GM19351 (cell line): ENCODE measurements around the gene ATG9A.
"Not testable (repeated sequence)": the region's sequence is repeated elsewhere in the genome, so short reads cannot be mapped to it uniquely, and the experiment has no call there.

ENCODE experiments used
- ATAC-seq: cut with Tn5 transposase; IDR thresholded peaks from one replicate; pipeline ENCODE4 v1.9.1; 2021; ENCODE audit warnings: mild to moderate bottlenecking, moderate library complexity; ENCODE audit not compliant: unreplicated experiment

The ATG9A gene, protein sequence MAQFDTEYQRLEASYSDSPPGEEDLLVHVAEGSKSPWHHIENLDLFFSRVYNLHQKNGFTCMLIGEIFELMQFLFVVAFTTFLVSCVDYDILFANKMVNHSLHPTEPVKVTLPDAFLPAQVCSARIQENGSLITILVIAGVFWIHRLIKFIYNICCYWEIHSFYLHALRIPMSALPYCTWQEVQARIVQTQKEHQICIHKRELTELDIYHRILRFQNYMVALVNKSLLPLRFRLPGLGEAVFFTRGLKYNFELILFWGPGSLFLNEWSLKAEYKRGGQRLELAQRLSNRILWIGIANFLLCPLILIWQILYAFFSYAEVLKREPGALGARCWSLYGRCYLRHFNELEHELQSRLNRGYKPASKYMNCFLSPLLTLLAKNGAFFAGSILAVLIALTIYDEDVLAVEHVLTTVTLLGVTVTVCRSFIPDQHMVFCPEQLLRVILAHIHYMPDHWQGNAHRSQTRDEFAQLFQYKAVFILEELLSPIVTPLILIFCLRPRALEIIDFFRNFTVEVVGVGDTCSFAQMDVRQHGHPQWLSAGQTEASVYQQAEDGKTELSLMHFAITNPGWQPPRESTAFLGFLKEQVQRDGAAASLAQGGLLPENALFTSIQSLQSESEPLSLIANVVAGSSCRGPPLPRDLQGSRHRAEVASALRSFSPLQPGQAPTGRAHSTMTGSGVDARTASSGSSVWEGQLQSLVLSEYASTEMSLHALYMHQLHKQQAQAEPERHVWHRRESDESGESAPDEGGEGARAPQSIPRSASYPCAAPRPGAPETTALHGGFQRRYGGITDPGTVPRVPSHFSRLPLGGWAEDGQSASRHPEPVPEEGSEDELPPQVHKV

DNA sequence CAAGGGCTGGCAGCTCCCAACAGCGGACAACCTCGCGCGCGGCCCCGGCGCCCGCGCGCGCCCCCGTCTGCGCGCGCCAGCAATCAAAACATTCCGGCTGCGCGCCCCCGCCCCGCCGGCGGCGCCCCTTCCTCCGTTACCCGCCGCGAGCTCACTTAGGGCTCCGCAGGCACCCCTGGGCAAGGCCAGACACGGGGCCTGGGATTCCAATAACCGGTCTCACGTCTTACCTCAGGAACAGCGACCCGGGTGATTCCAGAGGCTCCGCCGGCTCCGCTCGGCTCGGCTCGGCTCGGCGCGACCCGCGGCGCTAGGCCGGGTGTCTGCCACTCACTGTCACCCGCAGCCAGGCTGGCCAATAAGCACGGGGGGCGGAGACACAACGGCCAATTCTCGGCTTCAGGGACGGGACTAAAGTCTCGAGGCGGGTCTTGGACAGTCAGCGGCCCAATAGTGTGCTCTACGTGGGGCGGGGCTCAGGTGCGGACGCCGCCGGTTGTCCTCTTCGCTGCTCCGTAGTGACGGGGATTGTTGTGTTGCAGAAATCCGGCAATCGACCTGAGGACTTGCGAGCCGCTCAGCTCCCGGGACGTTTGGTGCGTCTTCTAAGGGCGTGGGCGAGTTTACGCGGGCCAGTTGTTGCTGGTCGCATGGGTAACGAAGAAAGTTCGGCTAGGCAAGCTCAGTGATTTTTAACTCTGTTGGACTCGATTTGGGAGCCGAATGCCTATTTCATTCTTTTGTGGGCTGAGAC lies at the start of gene ATG9A, which contains the start of gene ANKZF1:
TSS of gene ATG9A (minus strand) at position 332 of the 754 bp plus-strand sequence. CDS start 1,612 bp downstream, outside the sequence.
TSS of gene ANKZF1 (plus strand) at position 502 of the 754 bp plus-strand sequence. CDS start 452 bp downstream, outside the sequence.
- ATAC-seq: peak; percentile 95

DNA sequence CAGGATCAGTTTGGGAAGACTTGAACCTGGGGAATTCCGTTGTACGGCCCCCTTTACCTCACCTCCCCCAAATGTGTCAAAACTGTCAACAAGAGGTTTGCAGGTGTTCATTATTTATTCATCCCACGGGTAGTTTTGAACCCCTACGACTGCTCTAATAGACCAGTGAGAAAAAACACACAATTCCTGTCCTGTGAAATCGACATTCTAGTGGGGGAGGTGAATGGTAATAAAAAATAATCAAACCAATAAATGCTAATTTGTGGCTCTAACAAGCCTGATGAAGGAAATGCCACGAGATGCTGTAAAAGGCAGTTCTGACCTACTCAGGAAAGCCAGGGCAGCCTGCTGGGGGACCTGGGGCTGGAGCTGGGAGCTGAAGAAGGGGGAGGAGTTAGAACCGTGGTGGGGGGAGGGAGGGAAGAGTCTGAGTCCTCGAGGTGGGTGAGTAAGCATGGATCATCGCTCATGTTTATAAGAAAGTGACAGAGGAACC lies 49.3 kb upstream of the ATG9A start:
- no peak for ATAC-seq

DNA sequence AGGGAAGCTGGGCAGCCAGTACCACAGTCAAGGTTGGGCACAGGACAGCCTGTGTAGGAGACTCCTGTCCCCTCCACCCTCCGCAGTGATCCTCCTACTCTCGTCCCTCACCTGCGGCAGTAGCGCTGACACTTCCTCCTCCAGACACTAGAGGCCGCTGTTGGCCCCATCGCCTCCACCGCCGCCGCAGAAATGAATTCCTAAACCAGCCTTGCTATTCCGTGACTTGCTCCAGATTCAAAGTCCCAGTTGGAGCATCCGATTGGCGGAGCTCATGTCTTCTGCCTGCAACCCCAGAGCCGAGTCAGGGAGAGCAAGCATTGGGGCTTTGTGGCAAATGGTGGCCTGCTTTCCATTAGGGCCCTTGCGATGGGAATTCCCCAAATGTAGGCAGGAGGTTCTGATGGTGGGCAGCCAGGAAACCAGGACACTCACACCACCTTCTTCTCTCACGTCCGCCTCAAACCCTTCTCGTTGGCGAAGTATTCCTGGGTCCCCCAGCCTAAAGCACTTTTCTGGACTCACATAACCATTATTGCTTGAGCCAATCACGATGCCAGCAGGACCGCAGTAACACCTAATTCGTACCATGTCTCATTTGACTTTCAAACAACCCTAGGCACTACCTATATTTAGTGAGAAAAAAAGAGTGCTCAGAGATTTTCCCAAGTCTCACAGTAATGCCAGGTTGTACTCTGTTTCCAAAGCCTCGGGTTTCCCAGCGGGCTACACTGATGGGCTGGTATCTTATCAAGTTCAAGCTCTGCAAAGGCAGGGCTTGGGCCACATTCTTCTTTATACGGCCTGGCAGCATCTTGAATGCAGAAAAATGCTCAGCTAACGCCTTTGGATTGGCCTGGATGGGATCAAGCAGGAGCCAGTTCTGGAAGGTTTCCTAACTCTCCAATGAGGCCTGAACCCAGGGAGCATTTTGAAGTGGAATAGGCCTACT lies 48.5 kb upstream of the ATG9A start:
- peak; percentile 28 for ATAC-seq

DNA sequence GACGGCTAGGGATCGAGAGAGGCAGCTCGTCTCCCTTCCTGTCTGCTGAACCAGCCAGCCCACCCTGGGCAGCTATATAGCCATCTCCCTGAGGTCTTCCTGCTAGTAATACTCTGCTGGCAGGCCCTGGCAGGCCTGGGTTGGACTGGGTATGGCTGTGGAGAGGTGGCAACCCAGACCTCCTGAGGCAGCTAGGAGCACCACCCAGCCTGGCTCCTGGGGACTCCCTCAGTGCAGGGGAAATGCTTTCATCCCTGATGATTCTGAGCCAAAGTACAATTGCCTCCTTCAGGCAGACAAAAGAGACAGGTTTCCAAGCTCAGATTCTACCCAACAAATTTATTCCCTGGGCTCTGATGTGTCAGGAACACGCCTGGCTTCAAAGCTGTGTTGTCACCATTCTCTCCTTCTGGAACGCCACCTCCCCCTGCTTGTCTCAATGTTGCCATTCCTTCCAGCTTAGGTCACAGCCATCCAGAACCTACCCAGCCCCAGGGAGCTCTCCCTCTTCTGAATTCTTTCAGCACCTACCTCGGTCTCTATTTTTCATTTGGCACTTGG lies 45.0 kb upstream of the ATG9A start:
- ATAC-seq: no peak

DNA sequence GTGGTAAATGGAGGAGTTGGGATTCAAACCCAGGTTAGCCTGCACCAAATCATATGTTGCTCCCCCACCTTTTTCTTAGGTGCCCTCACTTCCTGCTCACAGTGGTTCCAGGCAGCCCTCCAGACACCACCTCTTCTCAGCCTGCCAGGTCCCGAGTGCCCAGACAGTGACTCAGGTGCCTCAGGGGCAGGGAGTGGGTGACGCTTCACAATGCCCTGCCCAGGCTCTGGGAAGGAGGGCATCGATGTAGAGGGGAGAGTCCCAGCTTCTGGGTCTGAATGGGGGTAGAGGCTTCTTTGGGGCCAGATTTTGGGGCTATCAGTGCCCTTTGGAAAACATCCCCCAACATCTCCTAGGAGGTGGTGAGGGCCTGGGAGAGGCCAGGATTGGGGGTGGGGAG lies 44.5 kb upstream of the ATG9A start:
- no peak for ATAC-seq

DNA sequence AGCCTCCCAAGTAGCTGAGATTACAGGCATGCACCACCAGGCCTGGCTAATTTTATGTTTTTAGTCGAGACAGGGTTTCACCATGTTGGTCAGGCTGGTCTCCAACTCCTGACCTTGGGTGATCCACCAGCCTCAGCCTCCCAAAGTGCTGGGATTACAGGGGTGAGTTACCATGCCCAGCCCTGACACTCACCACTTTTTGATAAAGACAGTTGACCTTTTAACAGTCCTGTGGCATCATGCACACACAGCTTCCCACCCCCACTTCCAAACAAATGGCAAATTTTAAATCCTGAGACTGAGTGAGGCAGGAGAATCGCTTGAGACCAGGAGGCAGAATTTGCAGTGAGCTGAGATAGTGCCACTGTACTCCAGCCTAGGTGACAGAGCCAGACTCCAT lies 43.6 kb upstream of the ATG9A start:
- no peak for ATAC-seq

DNA sequence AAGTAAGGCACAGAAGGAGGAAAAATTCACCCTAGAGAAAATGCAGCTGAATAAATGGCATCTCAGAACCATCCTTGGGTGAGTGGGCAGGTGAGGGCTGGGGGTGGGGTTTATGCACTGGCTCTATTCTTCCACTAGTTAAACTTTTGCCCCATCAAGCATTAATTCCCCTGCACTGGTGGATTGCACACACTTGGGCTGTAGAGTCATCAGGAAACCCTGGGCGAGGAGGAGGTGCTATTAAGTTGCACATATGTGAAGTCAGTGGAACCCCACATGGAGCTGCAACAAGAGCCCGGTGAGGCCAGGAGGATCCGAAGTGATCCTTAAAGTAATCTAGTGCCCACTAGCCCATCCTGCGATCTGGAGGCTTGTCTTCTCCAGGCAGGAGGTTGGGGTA lies 42.9 kb upstream of the ATG9A start:
- ATAC-seq: no peak

DNA sequence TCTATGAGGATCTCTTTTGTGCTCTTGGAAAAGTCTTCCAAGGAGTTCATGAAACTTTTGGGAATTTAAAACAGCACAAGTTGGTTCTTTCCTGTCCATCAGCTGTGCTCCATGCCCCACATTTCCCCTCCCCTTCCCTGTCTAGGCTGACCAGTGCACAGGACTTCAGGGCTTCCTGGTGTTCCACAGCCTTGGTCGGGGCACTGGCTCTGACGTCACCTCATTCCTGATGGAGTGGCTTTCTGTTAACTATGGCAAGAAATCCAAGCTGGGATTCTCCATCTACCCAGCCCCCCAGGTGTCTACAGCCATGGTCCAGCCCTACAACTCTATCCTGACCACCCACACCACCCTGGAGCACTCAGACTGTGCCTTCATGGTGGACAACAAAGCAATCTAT lies 41.6 kb upstream of the ATG9A start:
- ATAC-seq: no peak

DNA sequence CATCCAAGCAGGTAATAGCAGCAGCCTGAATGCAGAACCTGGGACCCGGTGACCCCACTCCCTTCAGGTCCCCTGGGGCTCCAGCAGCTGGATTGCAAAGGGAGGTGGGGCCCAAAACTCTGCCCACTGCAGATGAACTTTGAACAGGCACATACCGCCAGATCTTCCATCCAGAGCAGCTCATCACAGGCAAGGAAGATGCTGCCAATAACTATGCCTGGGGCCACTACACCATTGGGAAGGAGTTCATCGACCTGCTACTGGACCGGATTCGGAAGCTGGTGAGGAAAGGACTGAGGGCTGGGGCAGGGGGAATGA lies 40.6 kb upstream of the ATG9A start:
- ATAC-seq: no peak

DNA sequence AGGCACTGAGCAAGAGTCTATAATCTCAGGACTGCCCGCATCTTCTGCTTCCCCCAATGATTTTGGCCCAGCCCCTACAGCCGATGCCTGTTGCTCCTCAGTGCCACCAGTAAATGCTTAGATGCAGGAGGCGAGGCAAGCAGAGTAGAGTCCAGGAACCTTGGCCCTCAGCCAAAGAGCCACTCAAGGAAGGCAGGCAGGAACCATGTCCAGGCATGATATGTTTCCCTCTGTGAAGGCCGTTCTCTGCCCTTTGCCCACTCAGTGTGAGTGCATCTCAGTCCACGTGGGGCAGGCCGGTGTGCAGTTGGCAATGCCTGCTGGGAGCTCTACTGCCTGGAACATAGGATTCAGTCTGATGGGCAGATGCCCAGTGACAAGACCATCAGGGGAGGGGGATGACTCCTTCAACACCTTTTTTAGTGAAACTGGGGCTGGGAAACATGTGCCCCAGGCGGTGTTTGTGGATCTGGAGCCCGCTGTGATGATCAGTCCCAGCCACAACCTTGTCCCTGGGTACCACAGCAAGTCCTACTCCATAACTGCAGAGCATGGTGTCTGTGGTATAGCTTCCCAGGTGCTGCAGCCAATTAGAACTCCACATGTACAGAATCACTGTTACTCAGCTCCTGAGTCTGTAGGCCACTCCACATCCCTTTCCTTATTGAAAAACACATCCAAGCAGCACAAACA lies 40.1 kb upstream of the ATG9A start:
- ATAC-seq: no peak

DNA sequence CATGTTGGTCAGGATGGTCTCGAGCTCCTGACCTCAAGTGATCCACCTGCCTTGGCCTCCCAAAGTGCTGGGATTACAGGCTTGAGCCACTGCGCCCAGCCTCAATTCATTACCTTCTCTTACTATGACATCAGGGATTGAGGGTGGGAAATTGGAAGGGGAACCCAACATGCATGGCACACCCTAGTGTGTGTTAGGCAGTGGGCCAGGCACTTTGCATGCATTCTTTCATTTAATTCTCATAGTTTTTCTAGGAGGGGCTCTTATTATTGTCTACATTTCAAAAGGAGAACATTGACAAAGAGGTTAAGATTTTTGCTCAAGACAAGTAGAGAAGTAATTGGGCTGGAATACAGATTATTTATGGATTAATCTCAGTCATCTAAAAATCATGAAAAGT lies 38.9 kb upstream of the ATG9A start:
- no peak for ATAC-seq

DNA sequence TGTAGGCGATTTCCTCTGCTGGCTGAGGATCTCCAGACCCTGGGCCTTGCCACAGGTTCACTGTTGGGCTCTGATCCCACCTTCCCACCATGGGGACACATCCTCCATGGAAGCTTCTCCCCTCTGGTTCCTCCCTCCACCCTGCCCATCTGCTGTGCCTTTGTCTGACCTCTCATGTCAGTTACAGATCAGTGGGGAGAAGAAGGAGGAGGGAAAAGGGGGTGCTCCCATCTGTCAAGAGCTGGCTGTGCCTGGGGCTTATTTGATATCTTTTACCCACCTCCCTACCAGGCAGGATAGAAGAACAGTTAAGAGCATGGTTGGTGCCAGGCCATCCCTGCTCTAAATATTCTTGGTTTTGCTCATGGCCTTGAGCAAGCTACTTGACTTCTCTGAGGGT lies 37.5 kb upstream of the ATG9A start:
- no peak for ATAC-seq

DNA sequence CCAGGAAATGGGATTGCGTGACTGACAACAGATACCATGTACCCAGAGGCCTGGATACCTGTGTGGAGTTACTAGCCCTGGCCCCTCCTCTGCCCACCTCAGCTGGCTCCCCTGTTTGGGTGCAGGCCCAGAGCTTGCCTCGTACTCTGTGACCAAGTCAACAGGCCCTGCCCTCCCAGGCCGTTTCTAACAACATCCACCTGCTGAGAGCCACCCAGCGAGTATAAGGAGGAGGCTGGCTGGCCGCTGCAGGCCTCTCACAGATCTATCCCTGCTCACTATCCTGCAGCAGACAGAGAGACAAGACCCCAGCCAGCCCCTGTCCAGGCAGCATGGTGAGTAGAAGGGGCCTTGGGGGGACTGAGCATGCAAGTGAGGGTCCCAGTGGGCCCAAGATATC lies 36.8 kb upstream of the ATG9A start:
- ATAC-seq: no peak

DNA sequence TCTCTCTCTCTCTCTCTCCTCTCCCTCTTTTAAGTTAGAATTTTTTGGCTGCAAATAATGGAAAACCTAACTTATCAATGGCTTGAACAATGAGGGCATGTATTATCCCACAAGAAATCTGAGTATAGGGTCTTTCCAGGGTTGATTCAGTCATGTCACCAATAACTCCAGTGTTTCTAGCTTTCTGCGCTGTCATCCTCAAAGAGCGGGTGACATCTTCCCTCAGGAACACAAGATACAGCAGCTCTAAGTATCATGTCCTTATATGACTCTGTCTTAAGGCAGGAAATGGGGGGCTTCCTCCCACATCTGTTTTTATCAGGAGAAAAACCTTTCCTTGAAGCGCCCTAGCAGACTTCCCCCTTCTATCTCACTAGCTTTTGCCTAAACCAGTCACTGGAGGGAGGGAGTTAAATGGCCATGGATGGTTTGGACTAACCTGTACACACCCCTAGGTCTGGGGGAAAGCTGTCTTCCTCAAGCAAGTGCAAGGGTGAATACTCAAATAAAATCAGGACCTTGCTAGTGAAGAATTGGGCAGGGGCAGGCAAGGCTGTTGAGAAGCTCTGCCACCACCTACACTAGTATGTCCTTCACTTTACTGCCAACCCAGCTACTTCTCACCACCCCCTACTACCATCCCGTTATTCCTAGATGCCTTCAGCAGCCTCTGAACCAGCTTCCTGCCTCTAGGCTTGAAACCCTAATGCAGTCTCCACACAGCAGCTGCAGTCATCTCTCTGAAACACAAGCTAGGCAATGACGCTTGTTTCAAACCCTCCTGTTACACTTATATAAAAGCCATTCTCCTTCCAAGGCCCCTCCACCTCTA lies 31.8 kb upstream of the ATG9A start:
- no peak for ATAC-seq

DNA sequence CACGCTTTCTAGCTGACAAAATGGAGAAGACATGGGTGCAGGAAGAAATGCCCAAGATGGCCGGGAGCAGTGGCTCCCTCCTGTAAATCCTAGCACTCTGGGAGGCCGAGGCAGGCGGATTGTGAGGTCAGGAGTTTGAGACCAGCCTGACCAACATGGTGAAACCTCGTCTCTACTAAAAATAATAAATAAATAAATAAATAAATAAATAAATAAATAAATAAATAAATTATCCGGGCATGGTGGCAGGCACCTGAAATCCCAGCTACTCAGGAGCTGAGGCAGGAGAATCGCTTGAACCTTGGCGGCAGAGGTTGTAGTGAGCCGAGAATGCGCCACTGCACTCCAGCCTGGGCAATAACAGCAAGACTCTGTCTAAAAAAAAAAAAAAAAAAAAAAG lies 29.5 kb upstream of the ATG9A start:
- not testable (repeated sequence) for ATAC-seq

DNA sequence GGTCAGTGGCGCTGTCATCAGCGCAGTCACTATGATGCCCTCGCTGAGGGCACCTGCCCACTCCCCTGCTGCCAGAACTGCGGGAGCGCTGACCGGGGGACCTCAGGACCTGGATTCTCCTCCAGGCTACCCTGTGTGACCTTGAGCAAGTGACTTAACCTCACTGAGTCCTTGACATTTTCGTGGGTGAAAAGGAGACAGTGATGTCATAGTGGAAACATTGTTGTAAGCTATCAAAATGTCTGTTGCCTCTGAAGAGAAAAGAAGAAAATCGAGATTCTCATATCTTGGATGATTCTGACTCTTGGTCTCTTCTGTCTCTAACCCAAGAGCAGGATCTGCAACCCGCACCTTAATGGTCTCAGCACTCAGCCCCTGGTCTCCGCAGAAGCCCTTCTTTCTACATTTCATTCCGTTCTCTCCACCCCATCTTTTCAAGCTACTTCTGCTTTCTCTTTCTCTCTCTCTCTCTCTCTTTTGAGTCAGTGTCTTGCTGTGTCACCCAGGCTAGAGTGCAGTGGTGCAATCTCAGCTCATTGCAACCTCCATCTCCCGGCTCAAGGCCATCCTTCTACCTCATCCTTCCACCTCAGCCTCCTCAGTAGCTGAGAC lies 25.3 kb upstream of the ATG9A start:
- ATAC-seq: peak; percentile 32

DNA sequence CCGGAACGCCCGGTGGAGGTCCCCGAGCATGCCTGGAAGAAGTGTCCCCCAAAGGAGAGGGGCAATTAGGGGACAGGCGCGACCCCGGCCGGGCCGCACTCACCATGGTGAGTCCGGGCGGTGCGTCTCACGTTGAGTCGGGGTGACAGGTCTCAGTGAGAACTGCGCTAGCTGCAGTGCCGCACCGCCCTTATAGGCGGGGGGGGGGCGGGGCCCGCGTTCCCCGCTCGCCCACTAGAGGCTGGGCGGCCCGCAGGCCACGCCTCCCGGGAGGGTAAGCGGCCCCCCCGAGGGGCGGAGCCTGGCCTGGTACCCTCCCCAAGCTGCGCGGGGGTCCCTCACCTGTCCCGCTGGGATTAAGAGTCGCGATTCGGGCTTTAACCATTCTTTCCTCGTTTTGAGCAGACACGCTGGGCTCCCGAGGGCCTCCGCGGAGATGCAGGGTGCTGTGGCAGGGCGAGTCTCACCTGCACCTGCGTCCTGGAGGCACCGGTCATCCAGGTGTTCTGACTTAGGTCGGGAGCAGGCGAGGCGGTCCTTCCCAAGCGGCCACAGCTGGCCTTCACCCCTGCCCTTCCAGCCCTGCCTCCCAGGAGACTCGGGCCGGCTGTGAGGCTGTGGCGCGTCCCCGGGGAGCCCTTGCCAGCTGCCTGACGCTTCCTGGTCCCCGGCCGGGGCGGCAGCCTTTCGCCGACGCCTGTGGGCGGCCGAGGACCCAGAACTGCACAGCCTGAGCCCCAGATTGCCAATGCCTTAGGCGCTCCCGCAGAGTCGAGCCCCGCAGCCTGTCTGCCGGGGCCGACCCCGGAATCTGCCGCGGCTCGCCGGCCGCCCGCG lies 24.5 kb upstream of the ATG9A start, which contains the start of gene TUBA4A:
TSS of gene TUBA4A (minus strand) at position 166 of the 837 bp plus-strand sequence. CDS start at position 106, 60 bp downstream.
- peak; percentile 56 for ATAC-seq
